Measurements from ENCODE around the gene NID2.

Gene NID2

DNA sequence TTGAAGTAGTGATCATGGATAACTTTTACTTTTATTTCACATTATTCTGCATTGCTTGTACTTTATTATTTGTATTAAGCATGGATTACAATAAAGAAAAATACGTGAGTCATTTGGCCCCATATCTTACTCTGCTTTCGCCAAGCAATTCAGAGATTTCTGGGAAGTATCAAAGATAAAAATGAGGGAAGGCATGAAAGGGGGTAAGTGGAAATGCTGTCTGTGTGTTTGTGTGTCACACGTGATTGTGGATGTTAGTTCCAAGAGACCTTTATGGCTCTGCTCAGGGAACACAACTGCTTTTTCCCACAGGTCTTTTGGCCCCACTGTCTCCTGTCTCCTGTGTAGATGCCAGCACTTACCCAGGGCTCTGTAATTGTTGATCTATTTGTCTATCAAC lies 10.5 kb downstream of the NID2 start:
- no peak for DNase-seq (ENCODE audit: low read depth)
- no peak overlapping the region for H3K4me3 ChIP-seq (replicated peaks; ENCODE audit: low read depth, low read length)
- TF ChIP-seq, protein P1, sequence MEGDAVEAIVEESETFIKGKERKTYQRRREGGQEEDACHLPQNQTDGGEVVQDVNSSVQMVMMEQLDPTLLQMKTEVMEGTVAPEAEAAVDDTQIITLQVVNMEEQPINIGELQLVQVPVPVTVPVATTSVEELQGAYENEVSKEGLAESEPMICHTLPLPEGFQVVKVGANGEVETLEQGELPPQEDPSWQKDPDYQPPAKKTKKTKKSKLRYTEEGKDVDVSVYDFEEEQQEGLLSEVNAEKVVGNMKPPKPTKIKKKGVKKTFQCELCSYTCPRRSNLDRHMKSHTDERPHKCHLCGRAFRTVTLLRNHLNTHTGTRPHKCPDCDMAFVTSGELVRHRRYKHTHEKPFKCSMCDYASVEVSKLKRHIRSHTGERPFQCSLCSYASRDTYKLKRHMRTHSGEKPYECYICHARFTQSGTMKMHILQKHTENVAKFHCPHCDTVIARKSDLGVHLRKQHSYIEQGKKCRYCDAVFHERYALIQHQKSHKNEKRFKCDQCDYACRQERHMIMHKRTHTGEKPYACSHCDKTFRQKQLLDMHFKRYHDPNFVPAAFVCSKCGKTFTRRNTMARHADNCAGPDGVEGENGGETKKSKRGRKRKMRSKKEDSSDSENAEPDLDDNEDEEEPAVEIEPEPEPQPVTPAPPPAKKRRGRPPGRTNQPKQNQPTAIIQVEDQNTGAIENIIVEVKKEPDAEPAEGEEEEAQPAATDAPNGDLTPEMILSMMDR (IDR thresholded peaks at IDR 0.05; ENCODE audit: low read length, missing control alignments) = no peak

DNA sequence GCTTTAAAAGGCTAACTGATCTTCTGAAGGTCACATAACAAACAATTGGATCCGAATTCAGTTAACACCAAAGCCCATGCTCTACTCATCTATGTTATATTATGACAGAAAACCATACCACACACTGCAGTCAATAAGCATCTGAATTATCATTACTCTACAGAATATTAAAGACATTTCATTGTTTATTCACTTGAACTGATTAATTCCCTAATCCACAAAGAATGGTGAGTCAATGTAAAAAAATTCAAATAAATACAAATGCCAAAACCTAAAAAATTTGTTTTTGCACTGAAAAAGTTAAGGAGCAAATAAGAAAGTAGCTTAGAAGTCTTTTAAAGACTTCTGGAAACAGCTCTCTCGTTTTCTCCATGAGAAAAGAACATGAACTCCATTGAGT lies 13.7 kb downstream of the NID2 start:
- TF ChIP-seq, protein P1 (IDR thresholded peaks at IDR 0.05; ENCODE audit: low read length, missing control alignments) = no peak
- DNase-seq (ENCODE audit: low read depth) = no peak
- H3K4me3 ChIP-seq (replicated peaks; ENCODE audit: low read depth, low read length) = no peak overlapping the region

DNA sequence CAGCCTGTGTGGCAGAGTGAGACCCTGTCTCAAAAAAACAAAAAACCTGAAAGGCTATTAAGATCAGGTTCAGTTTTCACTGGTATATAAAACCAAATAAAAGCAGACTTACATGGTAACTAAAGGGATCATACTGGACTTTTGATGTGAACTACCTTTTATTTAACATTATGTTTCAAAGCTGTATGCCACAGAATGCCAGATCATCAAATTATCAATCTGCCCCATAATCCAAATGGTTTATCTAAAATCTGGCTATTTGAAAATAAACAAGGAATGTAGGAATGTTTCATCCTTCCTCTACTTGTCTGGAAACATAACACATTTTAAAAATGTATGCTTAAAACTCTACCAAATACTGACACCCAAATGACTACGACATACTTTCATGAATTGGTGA lies 14.2 kb downstream of the NID2 start:
- no peak overlapping the region for H3K4me3 ChIP-seq (replicated peaks; ENCODE audit: low read depth, low read length)
- DNase-seq (ENCODE audit: low read depth) = no peak
- TF ChIP-seq, protein P1 (IDR thresholded peaks at IDR 0.05; ENCODE audit: low read length, missing control alignments) = no peak

DNA sequence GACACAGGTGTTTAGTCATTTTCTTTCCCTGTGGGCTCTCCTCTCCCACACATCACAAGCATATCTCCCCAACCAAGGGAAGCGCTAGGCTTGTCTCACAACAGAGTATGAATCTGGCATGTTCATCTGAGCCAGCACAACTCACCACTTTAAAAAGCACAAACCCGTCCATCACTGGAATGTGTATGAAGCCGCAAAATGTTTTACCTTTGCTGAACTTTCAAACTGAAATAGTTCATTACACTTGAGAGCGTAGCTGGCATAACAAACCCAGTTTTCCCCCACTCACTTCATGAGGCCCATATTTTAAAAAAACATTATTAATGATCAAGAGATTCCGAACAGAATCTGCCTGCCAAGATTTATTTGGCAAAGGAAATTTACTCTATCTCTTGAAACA lies 15.8 kb downstream of the NID2 start:
- TF ChIP-seq, protein P1 (IDR thresholded peaks at IDR 0.05; ENCODE audit: low read length, missing control alignments) = no peak
- DNase-seq (ENCODE audit: low read depth) = peak; percentile 56
- H3K4me3 ChIP-seq (replicated peaks; ENCODE audit: low read depth, low read length) = no peak overlapping the region

DNA sequence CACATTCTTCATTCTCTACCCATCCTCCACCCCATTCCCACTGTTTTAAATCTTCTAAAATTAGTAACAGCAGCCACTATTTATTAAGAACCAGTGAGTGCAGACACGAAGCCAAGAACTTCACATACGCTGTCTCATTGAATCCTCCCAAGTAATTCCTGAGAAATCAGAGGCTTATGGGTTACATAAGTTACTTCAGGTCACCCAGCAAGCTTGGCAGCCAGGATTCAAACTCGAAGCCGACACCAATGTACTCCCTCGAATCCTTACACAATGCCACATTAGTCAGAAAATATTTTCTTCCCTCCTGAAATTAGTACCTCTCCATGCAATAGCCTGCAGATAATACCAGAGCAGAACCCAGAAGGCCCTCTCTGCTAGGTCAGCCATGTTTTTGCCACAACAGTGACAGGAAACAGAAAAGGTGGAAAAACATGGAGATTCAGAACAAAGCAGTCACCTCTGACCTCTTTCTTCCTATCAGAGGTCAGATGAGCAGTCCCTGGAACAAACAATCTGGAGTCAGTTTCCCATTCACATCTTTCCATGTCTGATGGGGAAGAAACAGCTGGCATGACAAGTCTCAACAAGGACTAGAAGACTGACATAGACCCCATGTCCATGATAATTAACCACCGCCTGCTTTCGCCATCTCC lies 16.4 kb downstream of the NID2 start:
- TF ChIP-seq, protein P1 (IDR thresholded peaks at IDR 0.05; ENCODE audit: low read length, missing control alignments) = no peak
- DNase-seq (ENCODE audit: low read depth) = peak; percentile 93
- no peak overlapping the region for H3K4me3 ChIP-seq (replicated peaks; ENCODE audit: low read depth, low read length)

DNA sequence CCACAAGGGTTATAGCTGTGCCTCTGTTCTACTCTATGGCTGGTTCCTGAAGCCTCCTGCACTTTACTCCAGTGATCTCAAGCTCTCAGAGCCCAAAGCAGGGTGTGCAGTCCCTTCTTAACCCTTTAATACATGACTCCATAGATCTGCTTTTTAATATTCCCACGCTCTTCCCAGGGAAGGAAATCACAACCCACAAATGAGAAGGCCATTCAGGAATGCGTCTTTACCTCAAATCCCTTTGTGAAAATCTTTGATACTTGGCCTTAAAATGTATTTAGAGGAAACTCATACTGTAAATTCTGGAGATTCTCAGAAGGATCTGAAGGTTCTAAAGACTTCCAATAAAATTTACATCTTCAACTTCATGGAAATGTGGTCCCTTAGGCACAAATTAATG lies 17.0 kb downstream of the NID2 start:
- TF ChIP-seq, protein P1 (IDR thresholded peaks at IDR 0.05; ENCODE audit: low read length, missing control alignments) = no peak
- H3K4me3 ChIP-seq (replicated peaks; ENCODE audit: low read depth, low read length) = no peak overlapping the region
- peak; percentile 60 for DNase-seq (ENCODE audit: low read depth)

DNA sequence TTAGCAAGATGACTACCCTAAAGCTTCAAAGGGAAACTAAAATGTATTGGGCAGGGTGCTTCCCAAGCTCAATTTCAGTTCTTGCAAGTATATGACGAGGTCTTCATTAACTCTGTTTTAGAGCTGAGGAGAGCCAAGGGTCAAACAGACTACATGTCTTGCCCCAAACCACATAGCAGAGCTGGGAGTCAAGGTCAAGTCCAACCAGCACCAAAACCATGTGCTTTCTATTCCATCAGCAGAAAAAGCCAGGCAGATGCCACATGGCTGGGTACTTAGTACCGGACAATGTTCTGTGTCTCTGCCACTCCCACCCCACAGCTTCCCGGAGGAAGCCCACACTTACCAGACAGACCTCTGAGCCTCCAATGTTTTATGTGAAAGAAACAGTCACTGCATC lies 17.6 kb downstream of the NID2 start:
- H3K4me3 ChIP-seq (replicated peaks; ENCODE audit: low read depth, low read length) = no peak overlapping the region
- no peak for DNase-seq (ENCODE audit: low read depth)
- TF ChIP-seq, protein P1 (IDR thresholded peaks at IDR 0.05; ENCODE audit: low read length, missing control alignments) = no peak

Measured in fibroblast of pulmonary artery (primary cell).